LNCaP clone FGC (cell line): ENCODE measurements around the gene CCDC27.
A peak's percentile ranks its signal among the peaks of the same experiment; 100 is the strongest.

Experiments used
- DNase-seq: peaks from one replicate; pipeline ENCODE4 v3.0.0-alpha.2; 2011; ENCODE audit warnings: low read depth
- H3K4me3 ChIP-seq: 2 replicates; pipeline ENCODE4 v1.5.1; 2011; ENCODE audit warnings: mild to moderate bottlenecking, low read depth, low read length, control low read depth
- TF ChIP-seq, protein P1 (sequence below): IDR thresholded peaks from 2 replicates; pipeline ENCODE4 v1.5.1; 2012; ENCODE audit warnings: mild to moderate bottlenecking; ENCODE audit not compliant: control insufficient read depth, insufficient read depth; ENCODE audit errors: extremely low read depth

The CCDC27 gene

DNA sequence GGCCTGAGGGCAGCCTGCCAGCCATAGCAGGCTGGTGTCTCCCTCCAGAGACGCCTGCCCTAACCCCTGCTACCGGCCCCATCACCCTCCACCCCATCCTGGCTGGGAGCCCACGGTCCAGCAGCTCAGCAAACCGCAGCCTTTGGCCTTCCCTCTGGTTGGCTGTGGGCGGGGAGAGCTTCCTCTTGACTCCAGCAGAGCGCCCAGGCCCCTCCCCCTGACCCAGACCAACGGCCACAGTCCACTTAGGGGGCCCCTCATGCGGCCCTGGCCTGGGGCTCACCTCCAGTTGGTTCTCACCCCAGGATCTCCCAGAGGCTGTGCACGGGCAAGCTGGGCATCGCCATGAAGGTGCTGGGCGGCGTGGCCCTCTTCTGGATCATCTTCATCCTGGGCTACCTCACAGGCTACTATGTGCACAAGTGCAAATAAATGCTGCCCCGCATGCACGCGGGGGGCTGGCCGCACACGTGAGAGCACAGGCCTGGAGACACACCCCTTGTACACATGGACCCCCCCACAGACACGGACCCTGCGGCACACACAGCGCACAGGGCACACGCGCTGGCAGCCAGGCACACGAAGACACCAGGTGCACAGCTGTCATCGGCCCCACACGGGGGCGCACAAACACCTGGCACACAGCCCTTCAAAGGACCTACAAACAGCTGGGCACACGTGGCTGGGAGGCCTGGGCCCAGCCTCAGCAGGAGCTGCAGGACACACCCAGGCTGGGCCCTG is 23.4 kb downstream of the CCDC27 start:
- H3K4me3 ChIP-seq: no peak overlapping the region
- DNase-seq: peak; percentile 39

GRCh38 chr1:3776231-3776961 is 24.1 kb downstream of the CCDC27 start:
- no peak overlapping the region for H3K4me3 ChIP-seq
- DNase-seq: no peak
- TF ChIP-seq, protein P1, sequence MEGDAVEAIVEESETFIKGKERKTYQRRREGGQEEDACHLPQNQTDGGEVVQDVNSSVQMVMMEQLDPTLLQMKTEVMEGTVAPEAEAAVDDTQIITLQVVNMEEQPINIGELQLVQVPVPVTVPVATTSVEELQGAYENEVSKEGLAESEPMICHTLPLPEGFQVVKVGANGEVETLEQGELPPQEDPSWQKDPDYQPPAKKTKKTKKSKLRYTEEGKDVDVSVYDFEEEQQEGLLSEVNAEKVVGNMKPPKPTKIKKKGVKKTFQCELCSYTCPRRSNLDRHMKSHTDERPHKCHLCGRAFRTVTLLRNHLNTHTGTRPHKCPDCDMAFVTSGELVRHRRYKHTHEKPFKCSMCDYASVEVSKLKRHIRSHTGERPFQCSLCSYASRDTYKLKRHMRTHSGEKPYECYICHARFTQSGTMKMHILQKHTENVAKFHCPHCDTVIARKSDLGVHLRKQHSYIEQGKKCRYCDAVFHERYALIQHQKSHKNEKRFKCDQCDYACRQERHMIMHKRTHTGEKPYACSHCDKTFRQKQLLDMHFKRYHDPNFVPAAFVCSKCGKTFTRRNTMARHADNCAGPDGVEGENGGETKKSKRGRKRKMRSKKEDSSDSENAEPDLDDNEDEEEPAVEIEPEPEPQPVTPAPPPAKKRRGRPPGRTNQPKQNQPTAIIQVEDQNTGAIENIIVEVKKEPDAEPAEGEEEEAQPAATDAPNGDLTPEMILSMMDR: no peak

More for the DNA sequence above, 23.4 kb downstream of the CCDC27 start:
- TF ChIP-seq, protein P1: peak; percentile 62

DNA sequence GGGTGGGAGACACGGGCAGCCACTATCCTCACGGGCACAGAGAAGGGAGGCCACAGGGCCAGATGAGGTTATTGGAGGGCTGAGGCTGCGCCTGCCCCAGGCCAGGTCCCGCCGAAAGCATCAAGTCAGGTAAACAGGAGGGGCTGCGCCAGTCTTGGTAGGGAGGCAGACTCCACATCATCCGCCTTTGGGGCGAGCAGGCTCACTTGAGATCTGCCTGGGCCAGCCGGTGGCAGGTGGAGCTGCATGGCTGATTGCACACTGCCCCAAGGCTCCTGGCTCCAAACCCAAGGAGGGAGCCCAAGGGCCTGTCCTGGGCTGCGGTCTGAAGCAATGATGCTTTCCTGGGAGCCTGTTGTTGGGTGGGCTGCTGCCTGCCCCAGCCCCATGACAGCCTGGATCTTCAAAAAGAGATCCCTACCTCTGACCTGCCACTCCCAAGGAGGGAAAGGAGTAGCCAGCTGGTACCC is 24.9 kb downstream of the CCDC27 start:
- no peak for DNase-seq
- TF ChIP-seq, protein P1: no peak
- H3K4me3 ChIP-seq: no peak overlapping the region

DNA sequence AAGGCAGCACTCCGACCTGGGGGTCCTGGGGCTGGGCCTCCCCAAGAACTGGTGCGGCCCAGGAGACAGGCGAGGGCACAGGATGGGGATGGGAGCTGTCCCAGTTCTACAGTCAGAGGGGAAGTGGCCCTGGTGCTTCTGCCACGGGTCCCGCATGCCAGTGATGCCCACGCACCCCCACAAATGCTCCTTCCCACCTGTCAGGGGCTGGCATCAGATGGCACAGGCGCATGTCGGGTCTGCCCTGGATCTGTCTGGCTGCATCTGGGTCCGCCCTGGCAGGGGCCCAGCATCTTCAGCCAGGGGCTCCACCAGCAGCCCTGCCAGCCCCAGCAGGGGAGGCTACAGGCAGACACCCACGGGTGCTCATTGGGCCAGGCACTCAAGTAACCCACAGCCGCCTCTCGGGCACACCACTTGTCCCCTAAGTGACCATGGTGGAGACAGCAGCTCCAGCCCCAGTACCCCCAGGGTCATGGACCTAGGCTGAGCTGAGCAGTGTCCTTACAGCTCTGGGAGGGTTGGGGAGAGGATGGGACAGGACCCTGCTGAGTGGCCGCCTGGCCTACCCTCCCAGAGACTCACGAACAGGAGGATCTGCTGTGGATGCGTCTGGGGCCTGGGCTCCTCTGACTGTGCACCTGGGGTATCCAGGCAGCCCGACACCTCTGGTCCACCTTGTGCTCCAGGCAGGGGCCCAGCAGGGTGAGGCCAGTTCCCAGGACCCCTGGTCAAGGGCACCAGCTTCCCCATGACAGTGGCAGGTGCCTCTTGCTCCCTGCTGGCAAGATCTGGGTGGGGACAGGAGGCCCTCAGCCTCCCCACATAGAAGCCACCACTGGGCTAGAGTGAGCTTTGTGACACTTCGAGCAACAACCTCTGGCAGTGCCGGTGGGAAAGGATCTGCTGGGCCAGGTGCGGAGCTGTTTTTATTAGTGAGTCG is 25.7 kb downstream of the CCDC27 start:
- H3K4me3 ChIP-seq: no peak overlapping the region
- TF ChIP-seq, protein P1: no peak
- no peak for DNase-seq

- no peak for DNase-seq
- no peak overlapping the region for H3K4me3 ChIP-seq
- TF ChIP-seq, protein P1: no peak
Measured at GRCh38 chr1:3778590-3779264, 26.5 kb downstream of the CCDC27 start.
